Activated CD8-positive, alpha-beta memory T cell treated with anti-CD3 and anti-CD28 coated beads for 48 hours (primary cell): Measurements from ENCODE around the gene CKMT2.

ENCODE experiments used
- DNase-seq, 3 experiments: peaks; one replicate each; pipeline ENCODE4 v3.0.0-alpha.2; 2020; ENCODE audit warnings: low read depth in 2 of 3, low spot score in 2 of 3

The CKMT2 gene

DNA sequence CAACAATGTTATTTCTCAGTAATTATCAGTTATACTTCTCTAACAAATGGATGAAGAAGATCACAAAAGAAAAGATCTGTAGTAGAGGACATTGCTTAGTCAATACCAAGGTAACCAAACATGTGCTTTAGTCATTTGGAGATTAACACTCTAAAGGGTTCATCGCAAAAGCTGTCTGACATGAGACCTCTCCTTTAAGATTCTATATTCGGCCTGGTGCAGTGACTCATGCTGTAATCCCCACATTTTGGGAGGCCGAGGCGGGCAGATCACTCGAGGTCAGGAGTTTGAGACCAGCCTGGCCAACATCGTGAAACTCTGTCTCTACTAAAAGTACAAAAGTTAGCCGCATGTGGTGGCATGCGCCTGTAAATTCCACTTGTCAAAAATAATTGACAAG is 18.3 kb upstream of the CKMT2 start:
- DNase-seq = no peak

DNA sequence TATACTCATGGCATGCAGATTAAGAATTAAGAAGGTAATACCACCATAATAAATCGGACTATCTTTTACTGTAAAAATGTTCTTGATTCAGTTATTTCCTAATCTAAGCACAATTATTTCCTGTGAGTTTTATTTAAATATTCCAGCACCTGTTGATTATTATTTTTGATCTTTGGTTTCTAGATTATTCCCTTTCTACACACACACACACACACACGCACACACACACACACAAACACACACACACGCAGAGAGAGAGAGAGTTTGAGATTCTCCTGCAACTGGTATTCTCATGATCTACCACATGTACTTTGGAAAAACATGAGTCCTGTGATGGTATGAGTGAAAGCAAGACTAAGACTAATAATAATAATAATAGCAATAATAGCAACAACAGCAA is 17.0 kb upstream of the CKMT2 start:
- no peak for DNase-seq

DNA sequence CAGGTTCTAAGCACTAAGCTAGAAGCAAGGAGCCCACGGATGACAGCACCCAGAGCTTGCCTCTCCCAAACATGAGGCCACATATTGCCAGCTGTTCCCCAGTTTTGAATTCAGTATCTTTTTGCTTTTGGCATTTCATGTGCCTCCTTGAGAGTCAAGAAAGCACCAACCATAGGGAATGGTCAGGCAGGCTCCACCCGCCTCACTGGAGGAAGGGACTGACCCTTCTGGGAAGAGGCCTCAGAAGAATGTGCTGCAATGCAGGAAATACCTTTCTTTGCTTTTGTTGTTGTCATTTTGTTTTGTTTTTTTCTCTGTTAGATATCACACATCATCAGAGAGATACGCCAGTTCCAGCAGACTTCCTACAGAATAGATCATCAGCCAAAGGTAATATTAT is 13.7 kb upstream of the CKMT2 start:
- no peak for DNase-seq

DNA sequence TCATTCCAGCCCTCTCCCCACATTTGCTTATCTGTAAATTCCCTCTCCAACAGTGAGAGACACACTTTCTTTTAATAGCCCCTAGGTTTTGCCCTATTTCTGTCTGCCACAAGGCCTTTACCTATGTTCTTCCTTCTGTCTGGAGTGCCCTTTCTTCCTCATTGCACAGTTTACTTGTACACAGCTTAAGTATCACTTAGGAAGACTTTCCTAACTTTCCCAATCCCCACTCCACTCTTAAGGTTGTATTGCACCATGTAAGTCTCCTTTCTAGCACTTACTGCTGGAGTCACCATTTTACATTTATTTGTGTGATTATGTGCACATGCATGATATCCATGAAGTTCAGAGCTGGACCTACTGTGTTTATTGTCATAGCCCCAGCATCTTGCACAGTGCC is 10.8 kb upstream of the CKMT2 start:
- no peak for DNase-seq

DNA sequence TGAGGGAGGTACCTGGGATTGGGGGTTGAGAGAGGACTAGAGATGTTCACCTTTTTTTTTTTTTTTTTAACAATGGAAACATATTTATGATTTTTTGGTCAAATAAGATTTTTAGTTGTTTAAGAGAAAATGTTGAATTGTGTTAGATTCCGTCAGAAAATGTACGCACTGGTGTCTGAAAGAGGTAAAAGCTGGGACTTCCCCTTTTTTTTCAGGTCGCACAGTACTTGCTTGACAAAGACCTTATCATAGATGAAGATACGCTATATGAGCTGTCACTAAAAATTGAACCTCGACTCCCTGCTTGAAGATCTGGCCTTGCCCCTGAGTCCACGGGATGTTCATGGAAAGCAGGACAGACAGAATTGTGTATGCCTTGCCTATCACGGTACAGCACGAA is 7.7 kb upstream of the CKMT2 start:
- DNase-seq = no peak

DNA sequence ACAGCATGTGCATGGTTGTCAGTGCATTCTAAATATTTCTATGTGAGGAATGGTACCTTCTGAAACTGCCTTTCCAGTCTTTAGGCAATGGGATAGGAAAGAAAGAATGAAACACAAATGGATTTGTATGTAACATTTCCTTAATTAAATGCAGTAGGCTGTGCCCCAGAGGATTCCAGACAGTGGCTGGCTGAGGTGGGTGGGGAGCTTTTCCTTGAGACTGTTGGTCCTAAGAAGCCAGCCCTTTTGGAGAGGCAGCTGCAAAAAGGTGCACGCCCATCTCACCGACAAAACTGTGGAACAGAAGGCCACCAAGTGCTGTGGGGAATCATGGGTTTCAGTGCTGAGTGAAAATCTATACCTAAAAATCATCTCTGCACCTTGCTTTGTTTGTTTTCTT is 6.8 kb upstream of the CKMT2 start:
- no peak for DNase-seq

DNA sequence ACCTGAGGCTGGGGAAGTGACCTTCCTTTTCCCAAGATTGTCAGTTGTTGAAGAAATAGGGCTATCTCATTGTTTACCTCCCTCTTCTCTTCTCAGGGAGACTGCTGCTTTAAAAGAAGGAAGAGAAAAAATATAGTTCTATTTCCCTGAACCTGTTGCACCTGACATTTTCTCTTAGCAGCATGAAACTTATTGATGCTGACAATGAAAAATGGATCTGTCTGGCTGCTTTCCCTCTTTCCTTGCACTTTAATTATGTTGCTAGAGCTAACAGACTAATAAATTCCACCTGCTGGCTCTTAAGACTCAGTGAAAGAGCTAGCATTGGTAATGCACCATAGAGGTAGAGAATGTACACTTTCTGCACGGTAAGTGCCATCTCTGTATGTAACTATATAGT is 6.2 kb upstream of the CKMT2 start:
- no peak for DNase-seq

DNA sequence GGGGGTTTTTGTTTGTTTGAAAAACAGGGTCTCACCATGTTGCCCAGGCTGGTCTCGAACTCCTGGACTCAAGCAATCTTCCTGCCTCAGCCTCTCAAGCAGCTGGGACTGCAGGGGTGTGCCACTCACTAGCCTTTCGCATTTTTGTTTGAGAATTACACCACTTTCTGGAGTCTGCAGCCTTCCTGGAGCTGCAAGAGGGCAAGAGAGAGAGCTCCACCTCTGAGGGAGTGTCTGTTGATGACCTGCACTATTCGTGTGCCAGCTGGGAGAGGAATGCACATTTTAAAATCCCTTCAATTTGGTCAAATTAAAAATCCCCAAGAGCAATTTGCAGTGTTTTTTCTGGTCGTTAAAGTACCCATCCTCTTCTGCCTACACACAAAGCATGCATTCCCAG is 5.0 kb upstream of the CKMT2 start:
- no peak for DNase-seq

DNA sequence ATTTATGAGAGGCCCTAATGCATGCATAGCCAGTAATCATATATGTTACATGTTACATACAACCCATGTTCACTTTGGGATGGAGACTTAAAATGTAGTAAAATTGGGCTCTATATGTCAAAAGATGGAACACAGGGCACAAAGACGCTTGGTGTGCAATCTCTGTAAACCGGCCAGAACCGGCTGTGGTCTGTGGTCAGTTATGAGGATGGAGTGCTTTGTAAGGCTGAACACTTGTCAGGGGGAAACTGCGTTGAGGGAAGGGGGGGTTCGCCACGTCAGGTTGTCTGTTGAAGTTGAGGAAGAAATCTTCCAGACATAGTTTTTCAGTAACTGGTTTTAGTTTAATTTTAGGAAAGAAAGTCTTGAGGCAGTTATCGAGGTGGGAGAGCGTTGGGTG is 2.7 kb upstream of the CKMT2 start:
- DNase-seq = no peak

DNA sequence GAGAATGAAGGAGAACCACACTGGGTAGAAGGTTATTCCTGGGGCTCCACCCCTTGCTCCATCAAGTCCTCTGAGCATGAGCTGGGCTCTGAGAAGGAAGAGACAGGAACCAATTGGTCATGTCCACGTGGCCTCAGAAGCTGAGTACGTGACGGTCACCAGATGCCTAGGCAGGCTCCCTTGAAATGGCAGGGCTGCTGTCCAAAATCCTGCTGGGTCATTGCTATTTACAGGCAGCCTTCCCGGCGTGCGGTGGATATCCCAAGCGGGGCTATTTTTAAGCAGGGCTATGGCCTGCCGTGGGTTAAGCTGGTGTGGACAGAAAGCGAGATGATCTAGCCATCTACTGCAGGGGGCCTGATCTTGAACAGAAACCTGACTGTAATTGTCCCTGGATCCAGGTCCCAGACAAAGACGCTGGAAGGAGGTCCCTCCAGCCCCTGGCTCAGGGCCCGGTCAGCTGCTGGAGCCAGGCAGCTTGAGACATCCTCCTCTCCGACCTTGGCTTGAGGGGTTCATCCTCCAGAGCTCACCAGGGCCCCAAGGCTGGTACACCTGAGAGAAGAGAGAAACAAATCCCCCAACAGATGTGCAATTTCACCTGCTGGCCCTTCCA is 550 bp upstream of the CKMT2 start:
- DNase-seq = no peak

DNA sequence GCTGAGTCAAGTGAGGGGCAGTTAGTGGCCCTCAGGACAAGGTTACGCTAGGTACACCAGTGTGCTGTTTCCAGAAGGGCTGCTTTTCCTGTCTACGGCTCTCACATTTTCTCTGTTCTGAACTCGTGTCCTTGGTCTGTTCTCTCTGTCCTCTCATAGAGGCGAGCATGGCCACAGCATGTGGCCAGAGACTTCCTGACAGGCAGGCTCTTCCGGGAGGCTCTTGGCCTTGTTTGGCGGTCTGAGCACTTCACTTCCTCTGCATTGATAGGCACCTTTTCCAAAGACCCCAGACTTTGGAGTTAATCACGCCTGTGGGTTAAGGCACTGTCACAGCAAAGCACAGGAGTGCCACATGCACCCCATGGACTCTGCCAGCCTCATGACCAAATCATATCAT is 1.2 kb downstream of the CKMT2 start:
- DNase-seq = no peak

DNA sequence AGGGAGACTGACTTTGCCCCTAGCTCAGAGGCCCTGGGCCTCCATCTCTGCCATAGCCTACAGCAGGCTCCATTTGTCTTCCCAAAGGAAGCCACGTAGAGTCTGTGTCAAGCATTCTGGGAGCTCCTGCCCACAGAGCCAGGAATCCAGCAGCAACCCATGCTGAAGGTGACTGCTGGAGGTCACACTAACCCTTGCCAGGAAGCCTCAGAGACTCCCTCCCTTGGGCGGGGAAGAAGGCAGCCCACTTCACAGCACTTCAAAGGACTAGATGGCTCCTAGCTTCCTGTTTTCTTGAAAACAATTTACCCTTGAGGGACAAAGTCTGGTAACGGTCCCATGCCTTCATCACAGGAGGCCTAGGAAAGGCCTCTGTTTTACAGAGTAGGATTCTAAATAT is 1.7 kb downstream of the CKMT2 start:
- no peak for DNase-seq

DNA sequence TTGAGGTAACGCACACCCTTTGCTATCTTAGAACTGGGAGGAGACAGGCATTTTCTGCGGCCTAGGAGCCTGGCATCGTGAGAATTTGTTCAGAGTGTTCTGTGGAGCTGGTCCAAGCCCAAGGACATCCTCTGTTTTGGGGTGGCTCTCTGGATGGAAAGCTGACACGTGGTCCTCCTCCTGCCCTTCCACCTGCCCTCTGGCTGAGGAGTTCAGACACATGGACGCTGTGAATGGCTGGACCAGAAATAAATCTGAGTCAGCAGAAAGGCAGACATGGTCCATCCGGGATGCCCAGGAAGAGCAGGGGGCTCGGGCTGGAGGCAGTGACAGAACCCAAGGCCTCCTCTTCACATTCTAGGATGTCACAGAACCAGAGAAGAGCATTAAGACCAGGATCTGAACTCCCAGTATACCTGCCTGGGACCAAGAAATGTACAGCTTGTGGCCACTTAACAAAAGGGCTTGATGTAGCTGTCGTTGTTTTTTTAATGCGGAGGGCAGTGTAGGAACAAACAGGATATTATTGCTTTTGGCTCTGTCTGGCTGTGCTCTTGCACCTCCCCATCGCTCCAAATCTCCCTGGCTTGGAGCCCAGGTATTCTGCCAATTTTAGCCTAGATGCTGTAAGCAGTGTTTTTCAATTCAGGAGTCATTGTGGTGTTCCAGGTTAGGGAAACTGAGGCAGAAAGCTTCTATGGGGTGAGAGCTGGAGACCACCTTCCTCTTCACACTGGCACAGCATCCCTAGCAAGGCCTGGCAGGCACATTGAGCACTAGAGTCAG is 2.4 kb downstream of the CKMT2 start:
- no peak for DNase-seq

DNA sequence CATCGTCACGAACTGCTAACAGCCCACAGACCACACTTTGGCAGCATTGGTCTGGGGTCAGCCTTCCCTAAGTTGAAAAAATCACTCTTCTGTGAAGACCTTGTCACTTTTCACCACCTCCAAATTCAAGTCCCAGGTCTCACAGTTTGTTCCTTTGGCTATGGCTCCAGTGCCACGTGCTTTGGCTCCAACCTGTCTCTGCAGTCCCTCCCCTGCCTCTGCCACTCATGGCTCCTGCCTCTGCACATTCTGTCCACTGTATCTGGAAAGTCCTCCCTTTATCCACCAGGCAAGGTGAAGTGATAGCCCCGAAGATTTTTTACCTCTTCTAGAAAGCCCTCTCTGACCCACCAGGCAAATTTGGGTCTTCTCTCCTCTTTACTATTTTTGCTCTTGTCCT is 5.3 kb downstream of the CKMT2 start:
- no peak for DNase-seq

DNA sequence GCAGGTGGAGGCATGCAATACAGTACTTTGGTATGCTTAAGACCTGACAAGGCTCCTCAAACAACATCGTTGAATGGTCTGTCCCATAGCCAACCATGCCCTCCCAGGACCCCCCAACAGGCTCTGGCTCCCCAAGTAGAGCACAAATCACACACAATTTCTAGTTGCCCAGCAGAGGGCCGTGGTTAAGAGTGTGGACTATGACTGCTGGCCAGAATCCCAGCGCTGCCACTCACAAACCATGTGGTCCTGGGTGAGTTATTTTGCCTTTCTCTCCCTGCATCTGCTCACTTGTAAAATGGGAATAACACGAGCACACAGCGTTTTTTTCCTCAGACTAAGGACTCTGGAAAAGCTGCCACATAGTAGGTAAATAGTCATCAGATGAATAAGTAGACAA is 6.5 kb downstream of the CKMT2 start:
- no peak for DNase-seq

DNA sequence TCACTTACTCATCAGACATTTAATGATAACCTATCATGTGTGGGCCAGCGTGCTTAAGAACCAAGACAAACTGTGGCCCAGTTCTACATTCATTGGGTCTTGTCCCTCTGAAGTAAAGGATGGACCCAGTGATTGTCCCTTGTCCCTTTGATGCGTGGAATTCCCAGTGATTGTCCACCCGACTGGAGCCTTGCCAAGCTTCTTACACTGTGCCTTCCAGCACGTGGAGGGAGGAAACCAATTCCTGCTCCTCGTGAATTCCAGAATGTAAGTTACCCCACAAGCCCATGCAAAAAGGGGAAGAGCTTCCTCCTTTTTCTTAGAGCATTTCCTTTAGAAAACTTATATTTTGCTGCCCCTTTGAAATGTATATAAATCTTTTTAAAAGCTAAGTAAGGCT is 7.9 kb downstream of the CKMT2 start:
- DNase-seq = no peak

DNA sequence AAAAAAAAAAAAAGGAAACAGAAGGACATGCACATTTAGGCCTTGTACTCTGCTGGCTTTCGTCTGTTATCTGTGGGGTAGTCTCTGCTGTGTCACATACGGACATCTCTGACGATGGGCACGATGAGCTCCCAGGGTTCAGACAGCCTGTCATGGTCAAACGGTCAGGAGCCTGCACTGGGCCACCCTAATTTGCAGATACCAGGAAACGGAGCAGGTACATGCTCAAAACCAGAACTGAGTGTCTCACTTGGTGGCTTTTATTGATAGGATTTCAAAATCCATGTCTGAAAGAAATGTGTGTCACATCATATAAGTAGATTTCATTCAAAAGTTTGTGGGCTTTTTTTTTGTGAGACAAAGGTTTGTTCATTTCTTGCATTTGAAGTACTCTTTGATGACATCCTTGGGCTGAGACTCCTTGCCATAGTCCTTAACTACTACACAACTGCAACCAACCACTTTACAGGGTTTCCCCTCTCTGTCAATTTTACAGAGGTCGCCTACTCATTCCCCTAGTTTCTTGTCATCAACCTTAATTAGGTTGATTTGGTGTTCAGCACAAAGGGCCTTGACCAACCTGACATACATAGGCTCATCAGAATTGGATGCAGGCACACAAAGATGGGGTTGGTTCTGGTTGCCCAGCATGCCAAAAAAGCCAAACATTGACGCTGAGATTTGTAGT is 9.0 kb downstream of the CKMT2 start:
- no peak for DNase-seq

DNA sequence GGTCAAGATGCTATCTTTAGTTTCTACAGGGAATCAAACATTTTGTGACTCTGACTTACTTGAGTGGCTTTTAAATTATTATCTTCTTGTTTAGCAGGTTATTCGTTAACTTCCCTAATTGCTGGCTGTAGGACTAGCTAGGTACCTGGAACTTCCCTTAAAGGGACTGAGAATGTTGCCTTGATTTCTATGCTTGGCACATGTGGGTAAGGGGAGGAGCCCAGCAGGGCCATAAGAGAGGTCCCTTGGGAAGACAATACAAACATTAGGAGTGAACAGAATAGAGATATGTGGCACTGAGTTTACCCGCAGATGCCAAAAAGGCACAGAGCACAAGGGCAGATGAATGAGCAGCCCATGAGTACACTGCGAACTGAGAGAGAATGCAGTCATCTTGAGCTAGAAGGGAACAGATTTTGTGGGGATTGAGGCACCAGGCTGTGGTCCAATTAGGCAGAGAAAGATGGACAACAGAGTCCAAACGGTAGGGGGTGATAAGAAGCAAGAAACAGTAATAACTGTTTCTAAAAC is 9.8 kb downstream of the CKMT2 start:
- no peak for DNase-seq

DNA sequence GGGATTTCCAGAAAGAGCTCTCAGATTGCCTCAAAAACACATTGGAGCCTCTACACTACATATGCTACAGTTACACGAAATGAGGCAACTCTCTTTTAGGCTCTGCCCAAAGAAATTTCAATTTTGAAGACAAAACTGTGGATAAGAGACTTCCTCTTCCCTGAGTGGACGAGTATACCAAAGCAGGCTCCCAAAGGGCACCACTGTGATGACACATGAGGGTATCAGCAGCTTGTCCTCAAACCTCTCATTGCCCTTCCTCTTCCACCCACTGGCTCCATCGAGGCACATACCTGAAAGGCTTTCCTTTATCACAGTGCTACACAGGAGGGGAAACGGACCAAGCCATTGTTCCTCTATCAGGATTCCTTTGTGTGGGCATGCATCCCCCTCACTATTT is 11.3 kb downstream of the CKMT2 start:
- DNase-seq = no peak

DNA sequence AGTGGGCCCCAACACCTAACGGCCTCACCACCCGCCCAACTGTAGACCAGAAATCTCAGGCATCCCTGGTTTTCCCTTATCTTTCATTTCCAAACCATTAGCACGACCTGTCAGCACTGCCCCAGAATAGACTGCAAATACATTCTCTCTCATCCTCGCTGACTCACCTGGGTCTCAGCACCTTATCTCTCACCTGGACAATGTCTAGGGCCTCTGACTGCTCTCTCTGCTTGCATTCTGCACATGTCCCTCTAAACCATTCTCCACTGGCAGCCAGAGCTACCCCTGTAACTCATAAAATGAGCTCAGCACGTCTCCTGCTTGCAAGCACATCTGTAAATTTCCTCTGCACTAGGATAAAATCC is 12.7 kb downstream of the CKMT2 start:
- no peak for DNase-seq

DNA sequence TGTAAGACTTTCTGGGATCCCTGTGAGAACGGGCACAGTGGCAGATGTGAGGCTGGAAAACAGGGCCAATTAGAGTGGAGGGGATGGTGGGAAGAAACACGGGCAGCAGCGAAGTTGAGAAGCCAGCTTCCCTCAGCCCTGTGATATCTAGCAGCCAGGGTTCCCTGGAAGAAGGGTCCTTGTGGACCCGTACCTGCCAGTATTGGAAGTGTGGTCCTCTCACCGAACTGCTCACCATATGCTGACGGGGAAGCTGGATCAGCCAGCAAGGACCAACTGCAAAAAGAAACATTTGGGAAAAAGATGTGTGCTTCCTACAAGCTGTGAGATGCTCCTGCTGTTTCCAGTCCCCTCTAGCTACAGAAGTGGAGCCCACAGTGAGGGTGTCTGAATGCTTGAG is 13.6 kb downstream of the CKMT2 start:
- no peak for DNase-seq

DNA sequence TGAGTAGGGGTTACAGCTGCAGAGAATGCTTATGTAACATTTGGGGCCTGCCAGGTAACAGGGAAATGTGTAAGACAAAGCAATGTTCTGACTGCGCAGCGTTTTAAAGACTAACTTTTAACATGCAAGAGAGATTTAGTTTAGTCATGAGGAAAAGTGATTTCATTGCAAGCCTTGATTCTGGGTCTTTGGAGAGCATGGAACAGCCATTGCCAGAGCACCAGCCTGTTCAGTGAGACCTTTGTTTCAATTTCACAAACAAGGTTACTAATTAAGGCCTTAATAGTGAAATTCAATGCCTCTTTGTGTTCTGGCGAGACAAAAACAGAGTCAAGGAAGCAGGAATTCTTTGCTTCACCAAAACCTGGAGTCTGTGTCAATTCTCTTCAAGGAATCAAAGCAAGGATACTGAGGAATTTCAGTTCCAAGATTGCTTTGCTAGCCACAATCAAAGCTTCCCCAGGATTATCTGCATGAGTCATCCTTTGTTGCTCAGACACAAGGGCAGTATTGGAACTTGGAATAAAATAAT is 14.4 kb downstream of the CKMT2 start:
- DNase-seq = no peak
